ENCODE results near the gene PIWIL4.

- TF ChIP-seq CTCF (IDR thresholded peaks at IDR 0.05) (no peak), ZFX (IDR thresholded peaks at IDR 0.05; ENCODE audit: borderline replicate concordance) (no peak)
These were observed 18.2 kb downstream of the PIWIL4 start for GRCh38 chr11:94585399-94585798.
